Psoas muscle (tissue), 8 donors: Measurements from ENCODE around the gene SLC16A7. TPM values are rescaled to one million over a fixed set of nuclear protein-coding genes. Genes with fewer than 3 reads are reported as not detected.

ENCODE experiments used
- ATAC-seq, 4 donors: fragments of 200-7000 bp; cut with Tn5 transposase; one replicate each; pipeline ENCODE4 v1.9.1; 2020; ENCODE audit warnings: moderate library complexity in 3 of 4, mild to moderate bottlenecking in 2 of 4
- DNase-seq, 2 donors: peaks; one replicate each; pipeline ENCODE4 v3.0.0-alpha.2; 2020
- H3K27ac ChIP-seq: fragments of 200-600 bp; one replicate; pipeline ENCODE4 v1.8.0; 2022
- H3K27me3 ChIP-seq, 3 donors: fragments of 200-600 bp in 1 of 3; one replicate each; pipeline versions ENCODE4 v1.6.1 to v1.8.0; 2013 to 2022; ENCODE audit warnings: low read length in 2 of 3, mild to moderate bottlenecking in 2 of 3, moderate library complexity in 1 of 3; ENCODE audit not compliant: insufficient read depth in 3 of 3
- H3K36me3 ChIP-seq, 2 donors: fragments of 200-600 bp in 1 of 2; one replicate each; pipeline versions ENCODE4 v1.6.1 to v1.8.0; 2013 to 2022; ENCODE audit warnings: low read depth in 1 of 2, mild to moderate bottlenecking in 1 of 2, moderate library complexity in 1 of 2; ENCODE audit not compliant: insufficient read depth in 1 of 2
- H3K4me1 ChIP-seq: fragments of 200-600 bp; one replicate; pipeline ENCODE4 v1.8.0; 2022
- H3K4me3 ChIP-seq: fragments of 200-600 bp; one replicate; pipeline ENCODE4 v1.8.0; 2022; ENCODE audit warnings: mild to moderate bottlenecking
- H3K9me3 ChIP-seq: fragments of 200-600 bp; one replicate; pipeline ENCODE4 v1.8.0; 2022
- WGBS, 3 donors: extraction: QIAGEN DNeasy Blood & Tissue Kit; methylation state at CpG; one replicate each; pipeline versions ENCODE4 v1.1.6 to v1.1.7; 2013; 5-methylcytosine and 5-hydroxymethylcytosine counted together
- intact Hi-C, 2 donors: fragments of 100-400 bp; cut with DNase I; formaldehyde crosslinking; loops; one replicate each; pipeline versions ENCODE4 v1.11.0 to v1.14.2; 2022
- polyA plus RNA-seq, 3 donors: library from polyadenylated mRNA; stranded (reverse); fragments of 200-250 nt; gene quantifications; one replicate each; pipeline ENCODE4 v1.2.3, GENCODE V29; 2013
- total RNA-seq, 4 donors: library from RNA; stranded (reverse); fragmentation: NEBNext Ultra II Directional in 2 of 4; extraction: Animal tissue kit (Norgen Biotek cat#: 25700) in 2 of 4; gene quantifications; one replicate each; pipeline versions ENCODE4 v1.2.1 to v1.2.4, GENCODE V29; 2021 to 2023
- TF ChIP-seq, protein P1 (sequence below): fragments of 200-600 bp; IDR thresholded peaks from one replicate; pipeline ENCODE4 v1.8.0; 2022; ENCODE audit warnings: antibody characterized with exemption
- donor health status: healthy with polysubstance abuse.
- donor health status: DM: no; HTN: no; CAD: no; lungs with moderate emphysema.
- donor health status: Bipolar disorder and iron deficiency.
- donor health status: healthy.
- donor health status: DM: yes; HTN: yes; CAD: no.
- donor health status: DM: no; HTN: no; CAD: no.
- donor health status: DM: no; HTN: no; CAD: no.
- donor health status: DM: yes; HTN: yes; CAD: no.

Gene SLC16A7
- total and polyA plus RNA-seq, 7 donors = 0.49 to 27.4 (median 5.0) TPM

DNA sequence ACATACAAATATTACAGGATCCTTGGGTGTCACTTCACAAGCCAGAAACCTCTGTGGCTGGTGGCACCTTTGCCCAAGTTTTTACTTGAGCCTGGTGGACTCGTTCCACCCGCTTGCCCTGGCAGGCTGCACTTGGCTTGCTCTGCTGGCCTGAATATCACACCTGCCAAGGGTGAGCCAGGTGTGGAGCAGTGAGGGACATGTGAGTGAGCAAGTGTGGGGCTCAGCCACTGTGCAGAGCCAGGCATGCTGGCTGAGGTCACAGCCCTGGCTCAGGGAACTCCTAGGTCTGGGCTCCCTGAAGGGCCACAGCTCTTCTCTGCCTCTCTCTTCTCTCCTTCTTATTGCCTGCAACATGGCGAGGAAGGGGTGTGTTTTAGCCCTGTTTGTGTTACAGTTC is 82.0 kb downstream of the SLC16A7 start:
- H3K27me3 ChIP-seq = no peaks in the 10 kb centered on the region
- no peak overlapping the region for H3K27ac ChIP-seq
- peak in 2 of 4 donors; percentile 55 to 81 for ATAC-seq
- no peaks in the 10 kb centered on the region for H3K4me1 ChIP-seq
- H3K4me3 ChIP-seq = no peak overlapping the region
- H3K9me3 ChIP-seq = no peaks in the 10 kb centered on the region
- H3K36me3 ChIP-seq = no peaks in the 10 kb centered on the region
- TF ChIP-seq, protein P1, sequence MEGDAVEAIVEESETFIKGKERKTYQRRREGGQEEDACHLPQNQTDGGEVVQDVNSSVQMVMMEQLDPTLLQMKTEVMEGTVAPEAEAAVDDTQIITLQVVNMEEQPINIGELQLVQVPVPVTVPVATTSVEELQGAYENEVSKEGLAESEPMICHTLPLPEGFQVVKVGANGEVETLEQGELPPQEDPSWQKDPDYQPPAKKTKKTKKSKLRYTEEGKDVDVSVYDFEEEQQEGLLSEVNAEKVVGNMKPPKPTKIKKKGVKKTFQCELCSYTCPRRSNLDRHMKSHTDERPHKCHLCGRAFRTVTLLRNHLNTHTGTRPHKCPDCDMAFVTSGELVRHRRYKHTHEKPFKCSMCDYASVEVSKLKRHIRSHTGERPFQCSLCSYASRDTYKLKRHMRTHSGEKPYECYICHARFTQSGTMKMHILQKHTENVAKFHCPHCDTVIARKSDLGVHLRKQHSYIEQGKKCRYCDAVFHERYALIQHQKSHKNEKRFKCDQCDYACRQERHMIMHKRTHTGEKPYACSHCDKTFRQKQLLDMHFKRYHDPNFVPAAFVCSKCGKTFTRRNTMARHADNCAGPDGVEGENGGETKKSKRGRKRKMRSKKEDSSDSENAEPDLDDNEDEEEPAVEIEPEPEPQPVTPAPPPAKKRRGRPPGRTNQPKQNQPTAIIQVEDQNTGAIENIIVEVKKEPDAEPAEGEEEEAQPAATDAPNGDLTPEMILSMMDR = no peak
- WGBS, 3 donors = 54 to 80% (median 79%) methylated on average over 3 of the region's 3 CpGs
- intact Hi-C loops = no loop called here
- DNase-seq = peak in 1 of 2 donors; percentile 16

DNA sequence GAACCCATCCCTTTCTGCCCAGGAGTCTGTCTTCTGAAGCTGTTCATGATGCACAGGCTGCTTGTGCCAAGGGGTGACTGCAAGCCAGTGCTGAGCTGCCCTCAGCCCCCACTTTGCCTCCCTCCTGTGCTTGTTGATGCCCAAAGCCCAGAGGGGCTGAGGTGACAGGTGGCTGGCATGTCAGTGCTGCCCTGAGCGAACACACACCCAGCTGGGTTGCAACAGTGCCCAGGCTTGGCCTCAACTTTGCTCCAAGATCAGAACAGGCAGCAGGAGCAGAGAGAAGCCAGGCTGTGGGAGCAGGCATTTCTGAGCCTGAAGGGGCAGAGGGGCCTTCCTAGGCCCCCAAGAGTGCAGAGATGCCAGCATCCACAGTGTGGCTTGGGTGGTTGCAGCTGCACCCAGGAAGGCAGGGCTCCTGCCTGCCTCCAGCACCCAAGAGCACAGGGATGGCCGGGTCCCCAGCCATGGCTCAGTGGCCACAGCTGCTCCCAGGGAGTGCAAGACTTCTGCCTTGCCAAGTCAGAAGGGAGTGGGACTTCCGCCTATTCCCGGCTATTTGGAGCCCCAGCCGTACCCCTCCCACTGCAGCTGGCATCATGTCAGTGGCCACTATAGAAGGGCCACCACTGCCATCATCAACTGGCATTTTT is 83.1 kb downstream of the SLC16A7 start:
- TF ChIP-seq, protein P1 = no peak
- no peaks in the 10 kb centered on the region for H3K4me1 ChIP-seq
- H3K9me3 ChIP-seq = no peaks in the 10 kb centered on the region
- intact Hi-C loops = no loop called here
- H3K36me3 ChIP-seq = no peaks in the 10 kb centered on the region
- peak in 1 of 2 donors; percentile 8 for DNase-seq
- peak in 1 of 4 donors; percentile 54 for ATAC-seq
- H3K27ac ChIP-seq = no peak overlapping the region
- H3K27me3 ChIP-seq = no peaks in the 10 kb centered on the region
- WGBS, 3 donors = 56 to 70% (median 66%) methylated on average over 5 of the region's 5 CpGs
- no peak overlapping the region for H3K4me3 ChIP-seq

DNA sequence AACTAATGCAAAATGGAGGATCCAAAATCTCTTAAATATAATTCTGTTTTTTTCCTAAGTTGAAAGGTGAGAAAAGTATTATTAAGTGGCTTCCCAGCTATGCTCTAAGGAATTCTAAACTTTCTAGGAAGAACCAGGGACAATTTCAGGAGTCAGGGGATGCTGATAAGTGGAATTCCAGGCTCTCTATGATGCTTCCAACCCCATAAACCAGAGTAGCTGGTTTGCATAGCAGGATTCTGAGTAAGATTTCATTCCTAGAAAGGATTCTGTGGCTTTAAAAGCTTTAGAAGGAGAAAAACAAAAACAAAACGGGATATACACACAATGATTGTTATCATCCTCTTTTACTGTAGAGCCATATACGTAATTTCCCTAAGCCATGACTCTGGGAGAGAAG is 93.9 kb downstream of the SLC16A7 start:
- 73 to 81% (median 80%) methylated on average over 2 of the region's 2 CpGs for WGBS, 3 donors
- Histone ChIP-seq H3K27ac (no peak overlapping the region), H3K36me3 (no peaks in the 10 kb centered on the region), H3K4me1 (no peaks in the 10 kb centered on the region), H3K9me3 (peaks cover 6% of the 10 kb centered on the region), H3K4me3 (no peak overlapping the region), H3K27me3 (no peaks in the 10 kb centered on the region)
- ATAC-seq (no peak), DNase-seq (no peak)
- TF ChIP-seq, protein P1 = no peak
- intact Hi-C loops = no loop called here

DNA sequence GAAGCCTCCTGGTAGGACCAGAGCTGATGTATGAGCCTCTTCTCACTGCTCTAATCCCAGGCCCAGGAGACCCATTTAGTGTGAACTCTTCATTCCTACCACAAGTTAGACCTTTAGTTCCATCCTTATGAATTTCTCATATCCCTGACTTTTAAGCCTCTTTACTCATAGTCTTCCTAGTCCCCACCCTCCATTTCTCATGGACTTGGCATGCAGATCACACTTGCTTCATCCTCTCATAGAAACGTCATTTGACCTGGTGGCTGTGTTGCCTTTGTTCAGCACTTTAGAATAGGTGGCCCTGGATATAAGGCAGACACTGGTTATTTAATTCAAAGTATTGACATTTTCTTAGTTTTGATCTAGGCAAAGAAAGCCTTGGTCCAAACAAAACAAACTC is 99.5 kb downstream of the SLC16A7 start:
- ATAC-seq (no peak), DNase-seq (no peak)
- Histone ChIP-seq H3K4me1 (no peaks in the 10 kb centered on the region), H3K27ac (no peak overlapping the region), H3K36me3 (no peaks in the 10 kb centered on the region), H3K4me3 (no peak overlapping the region), H3K9me3 (peaks cover 6% of the 10 kb centered on the region), H3K27me3 (no peaks in the 10 kb centered on the region)
- 38 to 52% (median 38%) methylated on average over 1 of the region's 1 CpG for WGBS, 3 donors
- TF ChIP-seq, protein P1 = no peak
- intact Hi-C loops = no loop called here

DNA sequence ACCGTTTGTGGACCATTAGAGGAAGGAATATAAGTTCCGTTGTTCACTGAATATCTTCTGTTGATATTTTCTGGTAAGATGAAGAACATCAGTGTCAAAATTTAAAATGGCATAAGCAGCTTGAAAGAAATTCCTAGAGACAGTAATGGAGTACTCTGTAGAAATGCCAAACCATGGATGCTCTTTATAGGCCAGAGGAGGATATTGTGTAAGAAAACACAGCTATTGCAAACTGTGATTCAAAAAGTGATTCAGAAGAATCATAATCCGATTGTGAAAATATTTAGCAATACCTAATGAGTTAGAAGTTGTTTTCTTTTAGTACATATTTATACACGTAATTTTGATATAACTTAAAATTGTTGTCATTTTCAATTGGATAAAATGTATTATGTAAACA is 102.8 kb downstream of the SLC16A7 start:
- intact Hi-C loops = no loop called here
- no peaks in the 10 kb centered on the region for H3K36me3 ChIP-seq
- ATAC-seq (peak; percentile 46 to 86 (median 73)), DNase-seq (no peak)
- H3K27me3 ChIP-seq = no peaks in the 10 kb centered on the region
- H3K9me3 ChIP-seq = no peaks in the 10 kb centered on the region
- H3K4me3 ChIP-seq = no peak overlapping the region
- TF ChIP-seq, protein P1 = no peak
- H3K4me1 ChIP-seq = no peaks in the 10 kb centered on the region
- 81 to 88% (median 84%) methylated on average over 4 of the region's 4 CpGs for WGBS, 3 donors
- no peak overlapping the region for H3K27ac ChIP-seq
